Inflammatory macrophage treated with lipopolysaccharide for 1 hour (primary cell): ENCODE measurements around the gene PLEKHG4.

Source experiments
- DNase-seq, 2 donors: peaks; one replicate each; pipeline ENCODE4 v3.0.0-alpha.2; 2020 to 2022

Gene PLEKHG4

GRCh38 chr16:67294171-67294757 lies 14.9 kb downstream of the PLEKHG4 start:
- DNase-seq, result no peak

- DNase-seq, result no peak
Observed at GRCh38 chr16:67294938-67295361, 15.6 kb downstream of the PLEKHG4 start.

GRCh38 chr16:67296420-67296819 lies 17.1 kb downstream of the PLEKHG4 start:
- DNase-seq, result no peak

- no peak for DNase-seq
Observed at GRCh38 chr16:67298277-67298676, 18.9 kb downstream of the PLEKHG4 start.

GRCh38 chr16:67299269-67299668 lies 19.9 kb downstream of the PLEKHG4 start:
- no peak for DNase-seq

DNA sequence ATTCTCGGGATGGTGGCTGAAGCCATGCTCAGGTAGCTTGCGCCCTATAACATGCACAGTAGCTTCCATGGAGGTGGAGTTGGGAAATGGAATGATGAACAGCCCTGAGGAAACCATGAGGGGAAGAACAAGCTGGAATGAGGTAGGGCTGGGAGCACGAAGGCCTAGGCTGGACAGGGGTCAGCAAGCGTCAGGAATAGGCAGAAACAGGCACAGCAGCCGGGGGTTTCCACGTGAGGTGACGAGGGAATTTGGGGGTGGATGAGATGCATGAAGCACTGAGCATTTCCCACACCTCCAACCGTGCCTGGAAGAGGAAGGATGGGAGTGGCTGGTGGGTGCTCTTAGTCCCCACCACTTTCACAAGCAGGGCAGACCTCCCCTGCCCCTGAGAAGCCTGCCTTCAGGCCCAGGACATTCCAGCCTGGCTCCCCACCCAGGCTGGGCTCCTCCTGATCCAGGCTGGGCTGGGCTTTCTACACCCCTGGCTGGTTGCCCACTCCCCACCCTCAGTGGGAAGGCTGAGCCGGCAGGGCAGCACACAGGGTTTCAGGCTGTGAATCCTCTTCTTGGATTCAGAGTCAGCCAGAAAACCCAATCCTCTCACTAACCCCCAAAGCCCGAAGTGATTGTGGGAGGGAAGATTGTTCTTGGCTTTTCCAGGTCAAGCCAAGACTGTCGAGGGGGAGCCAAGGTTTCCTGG lies 21.9 kb downstream of the PLEKHG4 start:
- no peak for DNase-seq

- DNase-seq, result no peak
Observed at GRCh38 chr16:67302076-67302475, 22.7 kb downstream of the PLEKHG4 start.

DNA sequence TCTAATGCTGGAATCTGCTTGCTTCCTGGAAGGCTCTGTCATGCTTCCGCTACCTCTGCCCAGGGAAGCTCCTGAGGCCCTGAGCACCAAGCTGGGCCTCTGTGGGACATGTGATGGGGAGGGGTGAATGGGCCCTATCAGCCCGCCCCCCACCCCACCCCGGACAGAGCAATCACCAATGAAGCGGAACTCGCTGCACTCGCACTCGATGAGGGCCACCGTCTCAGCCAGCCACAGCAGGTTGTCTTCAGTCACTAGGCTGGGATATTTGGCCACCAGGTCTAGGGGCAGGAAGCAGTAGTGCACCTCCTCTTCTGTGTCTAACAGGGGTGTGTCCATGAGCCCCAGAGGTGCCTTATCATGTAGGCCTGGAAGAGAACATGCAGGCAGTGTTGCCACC lies 23.6 kb downstream of the PLEKHG4 start:
- no peak for DNase-seq

DNA sequence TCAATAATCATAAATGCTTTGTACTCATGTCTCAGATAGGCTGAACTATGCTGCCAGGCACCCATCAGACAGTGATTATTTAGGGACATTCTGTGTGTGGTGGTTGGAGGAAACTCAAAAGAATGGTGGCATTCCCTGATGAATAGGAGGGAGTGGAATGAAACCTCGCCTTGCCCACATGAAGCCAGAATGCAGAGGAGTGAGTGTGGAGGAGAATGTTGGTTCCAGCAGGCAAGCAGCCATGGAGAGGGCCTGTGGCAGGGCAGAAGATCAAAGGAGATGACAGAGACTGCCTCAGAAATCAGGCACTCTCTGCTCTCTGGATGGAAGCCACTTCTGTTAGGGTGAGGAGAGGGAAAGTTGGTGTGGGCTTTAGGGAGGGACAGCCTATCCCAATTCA lies 24.7 kb downstream of the PLEKHG4 start:
- no peak for DNase-seq

- DNase-seq, result no peak
Observed at GRCh38 chr16:67305216-67306071, 26.1 kb downstream of the PLEKHG4 start.

DNA sequence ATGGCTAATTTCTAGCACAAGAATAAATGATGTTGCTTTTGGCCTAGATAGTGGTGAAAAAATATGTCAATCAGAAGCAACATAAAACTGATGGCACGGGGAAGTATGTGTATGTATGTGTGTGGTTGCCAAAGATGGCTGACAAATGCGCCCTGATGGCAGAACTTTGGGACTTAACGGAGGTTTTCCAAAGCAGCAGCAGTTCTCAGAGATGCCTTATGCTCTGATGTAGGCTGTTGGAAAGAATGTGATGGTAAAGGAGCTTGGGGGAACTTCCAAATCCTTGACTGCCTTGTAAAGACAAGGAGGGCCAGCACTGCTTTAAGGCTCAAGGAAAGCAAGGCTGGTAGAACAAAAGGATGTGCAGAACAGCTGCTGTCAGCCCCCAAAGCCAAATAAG lies 31.2 kb downstream of the PLEKHG4 start:
- DNase-seq, result no peak

GRCh38 chr16:67311607-67312488 lies 32.5 kb downstream of the PLEKHG4 start:
- peak in 1 of 2 donors; percentile 28 for DNase-seq

DNA sequence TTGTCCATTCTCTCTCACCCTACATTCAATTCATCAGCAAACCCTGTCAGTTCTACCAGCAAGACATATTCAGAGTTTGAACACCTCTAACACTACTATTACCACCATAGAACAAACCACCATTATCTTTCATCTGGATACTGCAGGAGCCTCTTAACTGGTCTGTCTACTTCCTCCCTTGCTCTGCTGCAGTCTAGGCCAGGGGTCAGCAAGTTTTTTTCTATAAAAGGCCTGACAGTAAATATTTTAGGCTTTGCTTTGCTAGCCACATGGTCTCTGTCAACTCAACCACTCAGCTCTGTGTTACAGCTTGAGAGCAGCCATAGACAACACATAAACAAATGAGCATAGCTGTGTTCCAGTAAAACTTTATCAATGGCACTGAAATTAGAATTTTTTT lies 33.4 kb downstream of the PLEKHG4 start:
- DNase-seq, result no peak

DNA sequence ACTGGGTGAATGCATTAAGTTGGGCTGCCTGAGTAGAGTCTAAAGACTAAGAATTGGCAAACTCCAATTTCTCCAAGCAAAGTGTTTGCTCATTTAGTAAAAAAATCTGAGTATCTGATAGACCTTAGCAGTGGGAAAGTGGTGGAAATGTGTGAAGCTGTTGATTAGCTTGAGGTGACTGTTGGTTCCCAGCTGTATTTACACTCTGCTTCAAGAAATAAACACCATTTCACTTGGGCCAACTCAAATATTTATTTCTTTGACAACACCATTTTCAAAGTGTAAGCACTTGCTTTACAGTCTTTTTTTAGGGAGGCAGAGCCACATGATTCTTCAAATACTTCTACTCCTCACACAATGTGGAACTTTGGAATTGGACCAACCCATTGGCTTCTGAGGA lies 38.5 kb downstream of the PLEKHG4 start:
- DNase-seq, result no peak

DNA sequence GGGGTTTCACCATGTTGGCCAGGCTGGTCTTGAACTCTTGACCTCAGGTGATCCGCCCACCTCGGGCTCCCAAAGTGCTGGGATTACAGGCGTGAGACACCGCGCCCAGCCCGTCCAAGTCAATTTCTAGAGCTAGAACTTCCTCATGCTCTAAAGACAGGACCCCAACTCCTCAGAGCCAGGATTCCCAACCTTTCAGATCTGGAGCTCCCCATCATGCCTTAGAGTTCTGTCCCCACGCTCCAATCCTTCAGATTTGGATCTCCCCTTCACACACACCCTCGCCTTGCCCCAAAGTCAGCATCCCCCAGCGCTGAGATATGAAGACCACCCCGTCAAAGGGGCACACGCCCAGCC lies 46.8 kb downstream of the PLEKHG4 start:
- no peak for DNase-seq

GRCh38 chr16:67326472-67327309 lies 47.4 kb downstream of the PLEKHG4 start, which contains the start of the genes KCTD19 and LRRC36:
KCTD19 (minus strand) TSS chr16:67326741; CDS start chr16:67326707, 34 bp downstream.
LRRC36 (plus strand) TSS chr16:67326815; CDS start chr16:67326863, 48 bp downstream.
- peak in 1 of 2 donors; percentile 34 for DNase-seq

GRCh38 chr16:67327743-67328142 lies 48.4 kb downstream of the PLEKHG4 start:
- peak; percentile 61 to 67 for DNase-seq

DNA sequence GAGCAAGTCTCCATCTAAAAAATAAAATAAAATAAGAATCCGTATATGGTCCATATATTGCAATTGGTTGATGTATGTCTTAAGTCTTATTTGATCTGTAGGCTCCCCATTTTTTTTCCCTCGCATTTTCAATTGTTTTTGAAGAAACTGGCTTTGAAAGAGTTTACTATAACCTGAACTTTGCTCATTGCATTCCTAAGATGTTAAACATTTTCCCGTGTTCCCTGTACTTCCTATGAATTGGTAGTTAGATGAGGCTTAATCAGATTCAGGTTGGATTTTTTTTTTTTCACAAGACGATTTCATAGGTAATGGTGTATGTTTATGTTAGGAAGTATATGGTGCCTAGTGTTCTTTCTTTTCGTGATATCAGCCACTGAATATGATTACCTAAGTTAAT lies 50.6 kb downstream of the PLEKHG4 start:
- DNase-seq, result no peak

GRCh38 chr16:67333315-67333714 lies 54.0 kb downstream of the PLEKHG4 start:
- DNase-seq, result no peak

GRCh38 chr16:67336116-67336515 lies 56.8 kb downstream of the PLEKHG4 start:
- DNase-seq, result no peak

DNA sequence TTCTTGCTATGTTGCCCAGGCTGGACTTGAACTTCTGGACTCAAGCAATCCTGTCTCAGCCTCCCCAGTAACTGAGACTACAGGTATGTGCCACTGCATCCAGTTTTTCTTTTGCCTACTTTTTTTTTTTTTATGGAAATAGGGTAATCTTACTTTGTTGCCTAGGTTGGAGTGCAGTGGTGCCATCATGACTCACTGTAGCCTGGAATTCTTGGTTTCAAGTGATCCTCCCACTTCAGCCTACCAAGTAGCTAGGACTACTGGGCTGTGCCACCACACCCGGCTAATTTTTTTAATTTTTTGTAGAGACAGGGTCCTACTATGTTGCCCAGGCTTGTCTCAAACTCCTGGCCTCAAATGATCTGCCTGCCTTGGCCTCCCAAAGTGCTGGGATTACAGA lies 57.3 kb downstream of the PLEKHG4 start:
- DNase-seq, result no peak
